GM21825 (cell line): Measurements from ENCODE around the gene KCNMB3.

ENCODE experiments used
- ATAC-seq: cut with Tn5 transposase; IDR thresholded peaks from one replicate; pipeline ENCODE4 v1.9.1; 2021; ENCODE audit warnings: mild to moderate bottlenecking, moderate library complexity; ENCODE audit not compliant: unreplicated experiment

Gene KCNMB3

GRCh38 chr3:179200790-179201189 lies 50.1 kb downstream of the KCNMB3 start:
- no peak for ATAC-seq

GRCh38 chr3:179196700-179197099 lies 54.2 kb downstream of the KCNMB3 start:
- ATAC-seq, result no peak

- peak; percentile 85 for ATAC-seq
These were observed 54.8 kb downstream of the KCNMB3 start for GRCh38 chr3:179196098-179196497.

- ATAC-seq, result no peak
These were observed 56.0 kb downstream of the KCNMB3 start for GRCh38 chr3:179194931-179195330.
